HUES6 (cell line): Measurements from ENCODE around the gene ST3GAL6.

ENCODE experiments used
- H3K27ac ChIP-seq: 2 replicates; pipeline ENCODE4 v1.7.0; 2013; ENCODE audit warnings: low read depth, mild to moderate bottlenecking, low read length, inconsistent platforms
- H3K27me3 ChIP-seq: 2 replicates; pipeline ENCODE4 v1.6.1; 2013; ENCODE audit warnings: low read length; ENCODE audit not compliant: control insufficient read depth, insufficient read depth
- H3K36me3 ChIP-seq: 2 replicates; pipeline ENCODE4 v1.6.1; 2013; ENCODE audit warnings: low read length; ENCODE audit not compliant: control insufficient read depth, insufficient read depth
- H3K4me1 ChIP-seq: 2 replicates; pipeline ENCODE4 v1.6.1; 2013; ENCODE audit warnings: low read length; ENCODE audit not compliant: control insufficient read depth, insufficient read depth
- H3K4me3 ChIP-seq: 2 replicates; pipeline ENCODE4 v1.5.1; 2013; ENCODE audit warnings: low read depth, low read length
- H3K9ac ChIP-seq: one replicate; pipeline ENCODE4 v1.6.1; 2013; ENCODE audit warnings: mild to moderate bottlenecking, low read length
- H3K9me3 ChIP-seq: 2 replicates; pipeline ENCODE4 v1.6.1; 2013; ENCODE audit warnings: low read depth, low read length; ENCODE audit not compliant: control insufficient read depth, insufficient read depth

The ST3GAL6 gene

GRCh38 chr3:98786364-98787006, 23.3 kb downstream of the ST3GAL6 start:
- Histone ChIP-seq H3K9me3 (no peaks in the 10 kb centered on the region), H3K27me3 (no peaks in the 10 kb centered on the region), H3K9ac (no peak overlapping the region), H3K4me1 (no peaks in the 10 kb centered on the region), H3K36me3 (peaks cover 17% of the 10 kb centered on the region; the same call in 1 of the 2 replicates), H3K4me3 (no peak overlapping the region), H3K27ac (no peak overlapping the region)

GRCh38 chr3:98787181-98787580, 24.0 kb downstream of the ST3GAL6 start:
- no peaks in the 10 kb centered on the region for H3K27me3 ChIP-seq
- no peak overlapping the region for H3K4me3 ChIP-seq
- H3K9me3 ChIP-seq, result no peaks in the 10 kb centered on the region
- peaks cover 17% of the 10 kb centered on the region; the same call in 1 of the 2 replicates for H3K36me3 ChIP-seq
- no peaks in the 10 kb centered on the region for H3K4me1 ChIP-seq
- H3K9ac ChIP-seq, result no peak overlapping the region
- no peak overlapping the region for H3K27ac ChIP-seq

- 0 out of 2 replicates have a peak, but pooled peaks cover 13% of the 10 kb centered on the region for H3K36me3 ChIP-seq
- H3K4me3 ChIP-seq, result no peak overlapping the region
- no peaks in the 10 kb centered on the region for H3K27me3 ChIP-seq
- H3K9me3 ChIP-seq, result no peaks in the 10 kb centered on the region
- no peak overlapping the region for H3K27ac ChIP-seq
- H3K9ac ChIP-seq, result no peak overlapping the region
- no peaks in the 10 kb centered on the region for H3K4me1 ChIP-seq
Observed at GRCh38 chr3:98788651-98789050, 25.5 kb downstream of the ST3GAL6 start.

- Histone ChIP-seq H3K36me3 (peaks cover 13% of the 10 kb centered on the region), H3K27me3 (no peaks in the 10 kb centered on the region), H3K9ac (no peak overlapping the region), H3K4me3 (no peak overlapping the region), H3K9me3 (no peaks in the 10 kb centered on the region), H3K4me1 (no peaks in the 10 kb centered on the region), H3K27ac (no peak overlapping the region)
Observed at GRCh38 chr3:98791341-98792325, 28.5 kb downstream of the ST3GAL6 start.

GRCh38 chr3:98793971-98794370, 30.8 kb downstream of the ST3GAL6 start:
- Histone ChIP-seq H3K36me3 (peaks cover 10% of the 10 kb centered on the region), H3K27me3 (no peaks in the 10 kb centered on the region), H3K9ac (no peak overlapping the region), H3K9me3 (no peaks in the 10 kb centered on the region), H3K4me3 (no peak overlapping the region), H3K27ac (no peak overlapping the region), H3K4me1 (no peaks in the 10 kb centered on the region)

- no peak overlapping the region for H3K9ac ChIP-seq
- H3K36me3 ChIP-seq, result peaks cover 30% of the 10 kb centered on the region
- H3K9me3 ChIP-seq, result no peaks in the 10 kb centered on the region
- no peaks in the 10 kb centered on the region for H3K27me3 ChIP-seq
- no peak overlapping the region for H3K4me3 ChIP-seq
- no peaks in the 10 kb centered on the region for H3K4me1 ChIP-seq
- no peak overlapping the region for H3K27ac ChIP-seq
Observed at GRCh38 chr3:98796334-98796733, 33.2 kb downstream of the ST3GAL6 start.

GRCh38 chr3:98797905-98798304, 34.8 kb downstream of the ST3GAL6 start:
- Histone ChIP-seq H3K4me1 (no peaks in the 10 kb centered on the region), H3K27me3 (no peaks in the 10 kb centered on the region), H3K36me3 (peaks cover 33% of the 10 kb centered on the region), H3K9ac (no peak overlapping the region), H3K4me3 (no peak overlapping the region), H3K27ac (no peak overlapping the region), H3K9me3 (no peaks in the 10 kb centered on the region)

GRCh38 chr3:98798820-98799219, 35.7 kb downstream of the ST3GAL6 start:
- Histone ChIP-seq H3K9me3 (no peaks in the 10 kb centered on the region), H3K27ac (no peak overlapping the region), H3K4me3 (no peak overlapping the region), H3K36me3 (peaks cover 33% of the 10 kb centered on the region), H3K9ac (no peak overlapping the region), H3K27me3 (no peaks in the 10 kb centered on the region), H3K4me1 (no peaks in the 10 kb centered on the region)

GRCh38 chr3:98799479-98799878, 36.3 kb downstream of the ST3GAL6 start:
- Histone ChIP-seq H3K36me3 (peaks cover 33% of the 10 kb centered on the region), H3K27ac (no peak overlapping the region), H3K9me3 (no peaks in the 10 kb centered on the region), H3K4me1 (no peaks in the 10 kb centered on the region), H3K27me3 (no peaks in the 10 kb centered on the region), H3K9ac (no peak overlapping the region), H3K4me3 (no peak overlapping the region)

- Histone ChIP-seq H3K4me1 (no peaks in the 10 kb centered on the region), H3K27ac (no peak overlapping the region), H3K27me3 (no peaks in the 10 kb centered on the region), H3K9me3 (no peaks in the 10 kb centered on the region), H3K9ac (no peak overlapping the region), H3K36me3 (peaks cover 41% of the 10 kb centered on the region), H3K4me3 (no peak overlapping the region)
Observed at GRCh38 chr3:98800401-98800800, 37.3 kb downstream of the ST3GAL6 start.
